NB4 (cell line): Measurements from ENCODE around the gene PLD5.

Experiments
- DNase-seq: peaks from one replicate; pipeline ENCODE4 v3.0.0; 2010; ENCODE audit warnings: low read depth
- H3K4me3 ChIP-seq: one replicate; pipeline ENCODE4 v1.5.1; 2011; ENCODE audit warnings: mild to moderate bottlenecking, low read depth, low read length, moderate library complexity
- MYC ChIP-seq: IDR thresholded peaks from 2 replicates; pipeline ENCODE4 v1.6.1; 2011; ENCODE audit warnings: low read depth, low read length
- POLR2A ChIP-seq: IDR thresholded peaks from 2 replicates; pipeline ENCODE4 v1.6.1; 2011; ENCODE audit warnings: mild to moderate bottlenecking; ENCODE audit not compliant: insufficient read length; ENCODE audit errors: extremely low read depth
- TF ChIP-seq, protein P1 (sequence below): IDR thresholded peaks from one replicate; pipeline ENCODE4 v1.5.1; 2012; ENCODE audit warnings: low read depth, low read length
- TF ChIP-seq, protein P2 (sequence below): IDR thresholded peaks from 2 replicates; pipeline ENCODE4 v1.6.1; 2011; ENCODE audit warnings: low read depth, low read length

PLD5 gene

DNA sequence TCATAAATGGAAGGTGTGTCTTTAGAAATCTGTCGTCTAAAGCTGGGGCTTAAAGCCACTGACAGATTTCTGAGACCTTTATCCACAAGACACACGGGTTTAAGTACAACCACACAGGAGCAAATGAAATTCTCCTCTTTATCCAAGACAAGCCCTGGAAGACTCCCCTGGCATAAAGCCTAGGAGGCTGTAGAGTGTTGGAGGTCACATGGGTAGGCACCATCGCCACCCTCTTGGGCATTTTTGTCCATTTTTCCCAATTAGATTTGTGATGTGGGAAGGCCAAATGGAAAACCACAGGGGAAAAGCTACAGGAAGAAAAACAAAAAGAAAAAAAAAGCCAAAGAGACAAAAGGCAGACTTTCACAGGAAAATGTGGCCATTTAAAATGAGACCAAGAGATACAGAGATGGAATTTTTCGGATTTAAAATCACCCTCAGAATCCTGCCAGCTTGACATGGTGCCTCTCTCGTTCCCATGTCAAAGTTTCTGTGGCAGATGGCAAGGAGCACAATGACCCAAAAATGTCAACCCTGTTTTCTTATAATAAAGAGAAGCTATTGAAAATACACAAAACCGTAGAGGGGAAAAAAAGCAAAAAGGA, 91.9 kb downstream of the PLD5 start:
- H3K4me3 ChIP-seq = no peak overlapping the region
- no peak for DNase-seq
- TF ChIP-seq POLR2A (no peak), MYC (no peak)
- TF ChIP-seq, protein P1, sequence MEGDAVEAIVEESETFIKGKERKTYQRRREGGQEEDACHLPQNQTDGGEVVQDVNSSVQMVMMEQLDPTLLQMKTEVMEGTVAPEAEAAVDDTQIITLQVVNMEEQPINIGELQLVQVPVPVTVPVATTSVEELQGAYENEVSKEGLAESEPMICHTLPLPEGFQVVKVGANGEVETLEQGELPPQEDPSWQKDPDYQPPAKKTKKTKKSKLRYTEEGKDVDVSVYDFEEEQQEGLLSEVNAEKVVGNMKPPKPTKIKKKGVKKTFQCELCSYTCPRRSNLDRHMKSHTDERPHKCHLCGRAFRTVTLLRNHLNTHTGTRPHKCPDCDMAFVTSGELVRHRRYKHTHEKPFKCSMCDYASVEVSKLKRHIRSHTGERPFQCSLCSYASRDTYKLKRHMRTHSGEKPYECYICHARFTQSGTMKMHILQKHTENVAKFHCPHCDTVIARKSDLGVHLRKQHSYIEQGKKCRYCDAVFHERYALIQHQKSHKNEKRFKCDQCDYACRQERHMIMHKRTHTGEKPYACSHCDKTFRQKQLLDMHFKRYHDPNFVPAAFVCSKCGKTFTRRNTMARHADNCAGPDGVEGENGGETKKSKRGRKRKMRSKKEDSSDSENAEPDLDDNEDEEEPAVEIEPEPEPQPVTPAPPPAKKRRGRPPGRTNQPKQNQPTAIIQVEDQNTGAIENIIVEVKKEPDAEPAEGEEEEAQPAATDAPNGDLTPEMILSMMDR = no peak
- TF ChIP-seq, protein P2, sequence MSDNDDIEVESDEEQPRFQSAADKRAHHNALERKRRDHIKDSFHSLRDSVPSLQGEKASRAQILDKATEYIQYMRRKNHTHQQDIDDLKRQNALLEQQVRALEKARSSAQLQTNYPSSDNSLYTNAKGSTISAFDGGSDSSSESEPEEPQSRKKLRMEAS = no peak

DNA sequence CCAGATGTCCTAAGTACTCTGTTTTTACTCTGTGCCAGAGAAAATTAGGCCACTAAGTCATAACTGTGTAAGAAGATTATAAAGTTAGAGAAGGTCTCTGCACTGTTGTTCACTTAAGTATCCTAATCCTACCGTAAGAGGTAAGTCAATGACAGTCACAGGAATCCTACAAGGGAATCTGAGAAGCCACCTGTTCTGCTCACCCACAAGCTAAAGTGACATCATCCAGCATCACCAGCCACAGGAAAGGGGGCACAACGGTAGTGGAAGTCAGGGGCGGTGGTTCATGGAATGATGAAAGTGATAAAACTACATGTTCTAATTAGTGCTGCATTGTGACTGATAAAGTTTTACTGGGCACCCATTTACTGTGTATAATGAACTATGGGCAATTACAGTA, 92.7 kb downstream of the PLD5 start:
- H3K4me3 ChIP-seq = no peak overlapping the region
- DNase-seq = no peak
- TF ChIP-seq, protein P1 = no peak
- no peak for TF ChIP-seq POLR2A
- TF ChIP-seq MYC = no peak
- TF ChIP-seq, protein P2 = no peak

DNA sequence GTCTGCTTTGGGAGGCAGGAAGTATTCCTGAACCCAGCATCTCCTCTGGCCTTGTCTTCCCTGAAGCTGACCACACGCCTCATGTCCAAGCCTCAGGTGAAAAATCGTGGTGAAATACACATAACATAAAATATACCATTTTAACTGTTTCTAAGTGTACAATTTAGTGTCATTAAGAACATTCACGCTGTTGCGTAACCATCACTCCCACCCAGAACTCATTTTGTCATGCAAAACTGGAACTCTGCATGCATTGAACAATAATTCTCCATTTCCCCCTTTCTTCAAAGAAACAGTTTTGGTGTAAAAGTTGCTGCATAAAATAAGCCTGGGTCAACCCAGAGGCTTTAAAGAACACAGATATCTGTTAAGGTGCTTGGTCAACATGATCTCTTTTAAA, 93.5 kb downstream of the PLD5 start:
- no peak for TF ChIP-seq MYC
- TF ChIP-seq POLR2A = no peak
- TF ChIP-seq, protein P1 = no peak
- TF ChIP-seq, protein P2 = no peak

DNA sequence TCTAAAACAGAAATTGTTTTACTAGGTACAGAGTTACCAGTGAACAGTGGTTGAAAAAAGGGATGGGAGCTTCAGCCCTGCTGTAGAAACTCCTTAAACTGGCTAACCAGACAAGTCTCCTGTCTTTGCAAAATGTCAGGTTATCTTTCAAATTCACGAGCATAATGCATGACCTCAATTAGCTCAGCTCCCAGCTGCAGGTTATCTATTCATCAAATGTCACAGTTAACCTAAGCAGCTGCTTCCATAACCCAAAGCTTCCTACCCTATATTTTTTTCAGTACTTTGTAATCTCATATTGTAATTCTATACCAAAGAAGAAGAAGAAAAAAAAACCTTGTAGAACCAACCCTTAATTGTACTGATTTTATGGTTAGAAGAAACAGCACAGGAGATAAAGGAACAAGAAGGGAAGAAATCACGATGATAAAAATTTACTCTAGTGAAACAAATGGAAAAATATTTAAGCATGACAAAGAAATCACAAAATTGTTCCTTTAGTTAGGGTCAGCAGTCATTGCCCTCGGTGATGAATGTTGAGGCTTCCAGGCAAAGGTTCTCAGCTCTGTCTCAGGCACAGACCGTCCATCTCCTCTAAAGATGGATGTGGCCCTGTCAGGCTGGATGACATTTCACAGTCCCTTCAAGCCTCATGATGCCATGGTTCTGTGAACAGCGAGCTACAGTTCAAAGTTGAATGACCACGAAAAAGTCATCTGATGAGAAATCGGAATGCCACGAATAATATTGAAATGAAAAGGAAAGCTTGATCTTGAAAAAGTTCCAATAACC, 95.9 kb downstream of the PLD5 start:
- TF ChIP-seq MYC = no peak
- TF ChIP-seq POLR2A = no peak
- TF ChIP-seq, protein P2 = no peak
- TF ChIP-seq, protein P1 = no peak
- DNase-seq = no peak

More for the DNA sequence above, 93.5 kb downstream of the PLD5 start:
- H3K4me3 ChIP-seq = no peak overlapping the region
- DNase-seq = no peak

DNA sequence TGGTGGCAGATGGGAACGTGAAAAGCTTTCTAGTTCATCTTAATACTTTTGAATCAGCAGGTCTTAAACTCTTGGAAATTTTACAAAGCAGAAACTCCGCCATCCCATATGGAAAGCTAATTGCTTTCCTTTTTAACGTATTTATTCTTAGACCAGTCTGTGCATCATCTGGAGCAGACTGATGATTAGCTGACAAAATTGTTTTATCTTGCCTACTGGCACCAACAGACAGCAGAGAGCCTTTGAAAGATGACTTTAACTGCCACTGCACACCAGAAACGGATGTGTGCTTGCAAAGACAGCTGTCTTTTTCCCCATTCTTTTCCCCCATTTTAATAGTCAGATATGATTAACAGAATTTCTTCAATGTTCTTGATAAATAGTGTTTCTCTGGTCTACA, 97.0 kb downstream of the PLD5 start:
- H3K4me3 ChIP-seq = no peak overlapping the region
- TF ChIP-seq, protein P2 = no peak
- TF ChIP-seq, protein P1 = no peak
- TF ChIP-seq MYC (no peak), POLR2A (no peak)
- no peak for DNase-seq

More for the DNA sequence above, 95.9 kb downstream of the PLD5 start:
- no peak overlapping the region for H3K4me3 ChIP-seq
